Middle frontal gyrus (tissue), 1 donor: ENCODE measurements around the gene DDHD1.

Source experiments
- DNase-seq: peaks from one replicate; pipeline ENCODE4 v3.0.0-alpha.2; 2015; ENCODE audit warnings: low spot score; ENCODE audit errors: extremely low spot score

DDHD1 gene

DNA sequence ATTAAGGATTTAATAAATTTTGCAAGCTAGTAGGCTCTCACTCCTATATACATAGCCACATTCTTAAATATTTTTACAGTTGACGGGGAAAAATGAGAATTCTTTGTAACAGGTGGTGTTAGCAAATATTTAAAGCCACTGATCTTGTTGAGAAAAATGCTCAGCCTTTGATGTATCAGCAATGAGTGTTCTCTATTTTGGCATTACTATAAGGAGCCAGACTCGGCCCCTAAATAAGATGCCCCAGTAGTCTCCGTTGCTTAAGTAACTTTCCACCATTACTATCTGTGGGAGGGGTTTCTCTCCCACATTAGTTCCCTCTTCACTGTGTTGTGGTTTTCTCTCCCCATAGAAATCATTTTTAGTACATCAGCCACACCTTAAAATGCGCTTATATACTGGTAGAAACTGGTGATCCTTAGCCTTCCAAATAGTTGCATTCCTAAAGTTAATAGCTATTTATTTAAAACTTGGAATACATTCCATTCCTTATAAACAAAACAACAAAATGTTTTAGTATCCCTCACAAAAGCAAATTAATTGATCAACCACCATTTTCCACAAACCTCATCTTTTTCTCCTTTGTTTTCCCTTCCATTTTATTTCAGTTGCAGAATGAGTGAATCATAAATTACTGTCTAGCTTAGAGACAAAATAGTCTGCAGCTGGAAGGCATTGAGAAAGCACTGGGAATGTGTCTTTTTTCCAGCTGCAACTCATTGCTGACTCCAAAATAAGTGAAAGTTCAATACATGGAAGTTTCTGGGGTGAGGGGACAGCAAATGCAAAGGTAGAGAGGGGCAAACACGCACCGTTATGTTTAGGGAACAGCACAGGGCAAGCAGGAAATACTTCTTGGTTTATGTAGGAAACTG lies 117.5 kb downstream of the DDHD1 start:
- no peak for DNase-seq

DNA sequence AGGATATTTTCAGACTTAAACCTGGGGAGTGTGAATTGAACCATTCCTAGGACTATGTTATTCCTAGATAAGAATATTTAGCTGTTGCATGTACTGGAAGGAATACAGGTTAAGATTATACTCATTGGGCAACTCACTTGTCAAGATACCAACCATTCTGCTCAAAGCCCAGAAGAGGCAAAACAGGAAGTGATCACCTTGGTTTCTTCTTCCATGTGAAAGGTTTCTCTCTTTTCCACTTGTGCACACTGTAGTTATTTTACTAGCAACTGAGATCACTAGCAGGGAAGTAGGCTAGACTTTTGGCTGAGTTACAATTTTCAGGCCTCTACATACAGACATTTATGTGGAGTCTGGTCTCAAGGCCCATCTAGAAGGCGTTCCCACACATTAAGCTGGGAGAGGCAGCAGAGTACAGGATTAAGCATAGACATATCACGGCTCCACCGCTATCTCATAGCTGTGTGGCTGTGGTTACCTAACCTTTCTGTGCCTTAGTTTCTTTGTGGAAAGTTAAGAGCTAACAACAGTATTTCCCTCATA lies 118.4 kb downstream of the DDHD1 start:
- no peak for DNase-seq

DNA sequence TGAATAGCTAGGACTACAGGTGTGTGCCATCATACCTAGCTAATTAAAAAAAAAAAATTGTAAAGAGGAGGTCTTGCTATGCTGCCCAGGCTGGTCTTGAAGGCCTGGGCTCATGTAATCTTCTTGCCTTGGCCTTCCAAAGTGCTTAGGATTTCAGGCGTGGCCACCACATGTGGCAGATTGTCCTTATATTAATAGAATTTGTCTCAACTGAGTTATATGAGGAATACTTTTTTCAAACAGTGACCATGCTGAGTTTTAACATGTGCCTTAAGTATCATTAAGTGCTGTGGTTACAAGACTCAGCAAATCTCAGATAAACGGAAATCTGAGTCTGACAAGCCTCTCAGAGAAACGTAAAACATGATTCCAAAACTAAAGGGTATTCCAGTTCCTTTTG lies 119.1 kb downstream of the DDHD1 start:
- DNase-seq: no peak

DNA sequence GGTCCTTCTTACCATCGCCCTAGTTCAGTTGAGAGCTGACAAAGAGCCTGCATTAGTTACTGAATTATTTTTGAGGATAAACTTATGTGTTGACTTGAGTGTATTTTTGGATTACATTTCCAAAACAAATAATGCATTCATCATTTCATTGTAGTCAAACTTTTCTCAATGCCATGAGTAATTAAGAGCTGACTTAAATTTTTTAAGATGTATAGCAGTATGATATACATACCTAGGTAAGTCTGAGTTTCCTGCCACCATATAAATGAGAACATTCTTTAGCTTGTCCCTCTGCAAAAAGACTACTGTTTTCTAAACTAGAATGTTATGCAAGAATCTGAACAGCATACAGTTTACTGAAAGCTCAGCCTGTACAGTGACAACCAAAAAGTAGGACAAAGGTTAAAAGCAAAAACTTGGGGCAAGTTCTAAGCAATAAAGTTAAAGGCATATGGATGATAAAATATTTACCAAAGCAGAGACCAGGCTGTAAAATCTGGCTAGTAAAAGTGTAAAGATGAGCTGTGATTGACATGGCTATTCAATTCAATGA lies 120.2 kb downstream of the DDHD1 start:
- no peak for DNase-seq

DNA sequence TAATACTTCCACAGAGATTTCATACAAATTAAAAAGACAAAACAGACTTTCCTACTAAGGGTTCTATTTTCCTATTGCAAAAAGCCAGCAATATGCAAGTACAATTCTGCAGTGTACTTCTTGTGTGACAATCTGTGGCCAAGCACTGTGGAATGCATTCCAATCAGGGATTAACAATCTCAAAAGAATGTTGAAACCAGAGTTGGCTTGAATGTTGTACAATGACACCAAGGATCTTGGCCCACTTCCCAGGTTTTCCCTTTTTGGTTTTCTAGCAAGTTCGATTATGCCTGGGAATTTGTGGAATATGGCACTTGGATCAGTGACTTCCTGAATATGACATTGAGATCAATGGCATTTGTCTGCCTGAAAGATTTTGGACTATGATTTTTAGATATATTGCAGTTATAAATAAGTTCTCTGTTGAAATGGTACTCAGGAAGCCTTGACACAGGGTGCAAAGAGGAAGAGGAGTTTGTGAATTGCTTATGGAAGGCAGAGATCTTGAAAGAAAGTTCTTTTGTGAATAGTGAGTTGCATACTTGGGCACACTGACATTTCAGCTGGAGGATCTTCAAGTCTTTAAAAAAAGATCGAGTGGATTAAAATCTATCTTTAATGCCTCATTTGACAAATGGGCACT lies 120.8 kb downstream of the DDHD1 start:
- DNase-seq: no peak

DNA sequence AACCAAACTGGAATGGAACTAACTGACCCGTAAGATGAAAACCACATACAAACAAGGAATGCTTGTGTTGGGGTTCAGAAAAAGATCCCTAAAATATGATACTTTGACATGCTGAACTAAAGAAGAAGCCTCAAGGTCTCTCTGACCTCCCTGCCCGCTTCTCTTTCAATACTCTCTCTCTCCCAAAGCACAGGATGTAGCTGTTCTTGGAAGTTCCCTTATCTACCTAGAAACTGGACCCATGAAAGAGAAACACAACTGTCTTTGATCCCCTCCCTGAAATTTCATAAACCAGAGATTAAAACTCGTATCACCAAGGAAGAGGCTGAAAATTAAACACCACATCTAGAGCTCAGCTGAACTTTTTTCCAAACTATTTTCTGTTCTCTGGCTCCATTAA lies 125.6 kb downstream of the DDHD1 start:
- DNase-seq: no peak

DNA sequence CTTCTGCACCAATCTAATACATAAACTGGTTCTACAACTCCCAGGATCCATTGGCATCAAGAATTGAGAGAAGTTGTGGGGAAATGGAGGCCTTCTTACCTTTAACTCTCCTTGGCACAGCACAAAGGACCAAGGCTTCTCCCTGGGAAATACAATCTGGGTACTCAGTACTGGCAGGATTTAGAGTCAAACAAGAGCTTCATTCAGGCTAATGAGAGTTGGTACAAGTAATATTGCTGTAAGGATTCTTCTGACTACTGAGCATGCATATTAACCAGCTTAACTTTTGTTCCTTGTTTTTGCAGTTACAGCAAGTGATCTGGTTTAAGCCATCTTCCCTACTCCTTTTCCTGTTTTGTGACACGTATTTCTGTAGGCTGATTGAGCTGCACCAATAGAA lies 126.1 kb downstream of the DDHD1 start:
- DNase-seq: no peak

DNA sequence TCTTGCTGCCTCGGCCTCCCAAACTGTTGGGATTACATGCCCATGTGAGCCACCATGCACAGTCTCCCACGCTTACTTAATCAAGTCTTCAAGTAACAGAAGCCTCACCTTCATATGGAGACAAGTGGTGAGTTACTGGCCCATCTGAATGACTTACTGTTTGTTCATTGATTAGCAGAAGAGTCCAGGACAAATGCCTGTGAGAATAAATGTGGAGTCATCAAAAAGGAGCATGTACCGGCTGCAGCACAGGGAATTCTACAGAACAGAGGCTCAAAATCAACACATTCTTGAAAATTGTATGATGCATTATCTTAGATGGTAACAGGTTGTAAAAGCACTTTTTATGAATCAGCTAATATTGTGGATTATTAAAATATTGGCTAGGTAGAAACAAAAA lies 129.8 kb downstream of the DDHD1 start:
- no peak for DNase-seq

DNA sequence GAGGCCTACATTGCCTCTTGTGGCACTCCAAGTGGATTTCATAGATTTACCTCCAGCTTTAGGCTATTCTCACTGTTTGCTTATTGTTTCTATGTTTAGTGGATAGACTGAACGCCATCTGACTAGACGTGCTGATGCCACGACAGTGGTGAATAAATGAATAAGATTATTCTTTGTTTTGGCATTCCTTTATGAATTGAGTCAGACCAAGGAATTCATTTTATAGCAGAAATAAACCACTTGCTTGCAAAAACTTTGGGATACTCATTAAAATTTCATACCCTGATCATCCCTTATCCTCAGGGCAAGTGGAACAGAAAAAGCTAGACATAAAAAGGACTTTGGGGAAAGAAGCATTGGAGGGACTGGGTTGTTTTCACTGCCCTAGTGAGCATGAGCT lies 130.5 kb downstream of the DDHD1 start:
- DNase-seq: no peak

DNA sequence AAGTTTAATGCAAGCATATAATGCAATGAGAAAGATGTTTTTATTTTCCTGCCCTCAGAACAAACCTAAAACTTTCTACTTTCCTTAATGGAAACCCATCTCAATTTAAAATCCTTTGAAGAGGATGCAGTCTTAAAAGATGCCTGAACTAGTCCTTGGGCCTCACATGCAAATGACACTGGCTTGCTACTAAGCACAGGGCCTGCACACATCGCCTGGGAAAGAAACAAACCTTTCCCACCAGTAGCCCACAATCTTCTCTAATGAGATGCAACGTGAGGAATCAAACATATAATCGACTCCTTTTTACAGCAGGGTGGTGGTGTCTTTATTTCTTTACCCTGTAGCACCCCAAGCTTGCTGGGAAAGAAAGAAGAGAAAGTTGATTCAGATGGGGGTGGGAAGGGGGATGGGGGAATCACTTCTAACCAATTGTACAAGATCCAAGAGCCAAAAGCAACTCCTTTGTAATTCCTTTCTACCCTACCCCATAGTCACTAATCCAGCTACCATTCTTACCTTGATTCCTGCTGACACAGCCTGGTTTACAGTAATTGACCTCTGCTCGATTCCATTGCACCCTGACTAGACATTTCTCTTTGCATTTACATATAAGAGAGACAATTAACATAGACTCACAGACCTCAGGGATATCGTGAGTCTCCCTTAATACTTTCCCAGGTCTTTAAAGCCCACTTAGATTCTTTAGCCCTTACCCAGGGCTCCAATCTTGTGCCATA lies 132.8 kb downstream of the DDHD1 start:
- no peak for DNase-seq

DNA sequence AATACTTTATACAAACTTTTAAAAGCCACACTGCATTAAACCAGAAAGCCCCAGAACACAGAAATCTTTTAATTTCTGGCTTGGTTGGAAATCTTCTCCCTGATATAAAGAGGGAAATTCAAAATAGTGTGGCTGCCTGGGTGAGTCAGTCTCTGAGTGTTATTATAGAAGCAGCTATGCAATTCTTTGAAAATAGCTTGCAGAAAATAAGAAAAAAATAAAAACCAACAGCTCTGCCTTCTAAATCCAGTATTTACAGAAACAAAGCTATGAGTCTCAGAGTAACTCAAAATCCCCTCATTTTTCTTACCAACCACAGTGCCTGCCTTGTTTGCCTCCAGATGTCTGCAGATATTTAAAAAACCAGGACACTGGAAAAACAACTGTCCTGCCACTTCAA lies 133.7 kb downstream of the DDHD1 start:
- DNase-seq: no peak

DNA sequence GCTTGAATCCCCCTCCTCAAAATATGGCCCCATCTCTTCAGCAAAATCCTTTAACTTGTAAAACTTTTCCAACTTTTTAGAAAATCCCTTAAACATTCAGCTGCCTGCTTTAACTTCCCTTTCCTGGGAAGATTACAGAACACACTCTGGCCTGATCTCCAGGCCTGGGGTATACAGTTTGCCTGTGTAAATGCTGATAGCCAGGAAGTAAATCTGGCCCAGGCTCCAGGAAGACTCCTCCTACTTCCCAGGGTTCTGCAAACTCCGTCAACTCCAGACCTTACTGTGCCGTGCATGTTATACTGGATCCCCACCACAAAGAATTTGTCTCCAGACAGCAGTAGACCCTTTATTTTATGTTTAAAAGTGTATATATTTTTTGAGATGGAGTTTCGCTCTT lies 135.3 kb downstream of the DDHD1 start:
- no peak for DNase-seq

DNA sequence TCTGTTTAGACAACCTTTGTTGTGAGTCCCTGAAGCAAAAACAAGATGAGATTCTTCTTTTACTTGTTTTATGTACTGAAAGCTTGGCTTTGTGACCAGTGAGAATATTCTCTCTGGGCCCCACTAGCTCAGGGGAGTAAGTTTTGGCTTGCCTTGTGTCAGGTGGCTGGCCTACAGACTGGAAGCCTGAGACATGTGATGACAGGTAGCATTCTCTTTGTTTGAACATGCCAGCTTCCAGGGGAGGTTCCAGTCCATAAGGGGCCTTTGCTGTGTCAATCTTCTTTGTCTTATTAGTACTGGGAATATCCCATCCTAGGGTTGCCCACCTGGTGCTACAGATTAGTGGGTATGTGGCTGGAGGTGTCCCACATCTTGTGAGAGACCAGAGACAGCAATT lies 136.2 kb downstream of the DDHD1 start:
- no peak for DNase-seq

DNA sequence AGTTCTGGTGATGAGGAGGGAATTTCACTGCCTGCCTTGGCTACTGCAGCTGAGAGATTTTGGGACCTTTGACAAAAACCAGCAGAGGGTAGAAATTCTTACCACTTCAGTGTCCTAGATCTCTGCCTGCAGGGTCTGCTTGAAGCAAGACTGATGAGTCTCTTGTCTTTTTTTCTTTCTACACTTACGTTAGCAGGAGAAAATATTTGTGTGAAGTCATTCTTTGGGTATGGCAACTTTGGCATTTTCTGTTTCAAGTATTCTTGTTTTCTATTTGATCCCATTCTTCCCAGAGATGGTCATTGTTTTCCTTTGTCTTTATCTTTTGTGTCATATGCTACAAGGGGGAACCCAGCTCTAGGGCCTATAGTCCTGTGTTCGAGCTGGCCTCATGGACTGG lies 136.6 kb downstream of the DDHD1 start:
- no peak for DNase-seq

DNA sequence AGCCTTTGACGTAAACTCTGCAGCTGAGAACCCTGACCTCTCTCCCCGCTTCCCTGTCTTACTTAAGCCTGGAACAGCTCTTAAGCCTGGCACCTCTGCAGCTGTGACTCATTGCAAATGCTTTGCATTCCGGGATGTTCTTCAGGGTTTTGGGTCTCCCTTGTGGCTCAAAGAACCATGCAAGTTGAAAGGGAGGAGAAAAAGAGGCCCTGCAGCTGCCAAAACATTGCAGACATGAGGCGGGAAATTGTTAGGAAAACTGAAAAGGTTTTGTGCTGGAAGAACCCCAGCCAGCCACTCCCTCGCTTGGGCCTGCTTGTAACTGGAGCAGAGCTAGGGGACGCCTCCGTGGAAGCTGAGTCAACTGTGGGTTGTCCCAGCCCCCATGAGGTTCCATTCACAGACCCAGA lies 142.1 kb downstream of the DDHD1 start:
- no peak for DNase-seq

DNA sequence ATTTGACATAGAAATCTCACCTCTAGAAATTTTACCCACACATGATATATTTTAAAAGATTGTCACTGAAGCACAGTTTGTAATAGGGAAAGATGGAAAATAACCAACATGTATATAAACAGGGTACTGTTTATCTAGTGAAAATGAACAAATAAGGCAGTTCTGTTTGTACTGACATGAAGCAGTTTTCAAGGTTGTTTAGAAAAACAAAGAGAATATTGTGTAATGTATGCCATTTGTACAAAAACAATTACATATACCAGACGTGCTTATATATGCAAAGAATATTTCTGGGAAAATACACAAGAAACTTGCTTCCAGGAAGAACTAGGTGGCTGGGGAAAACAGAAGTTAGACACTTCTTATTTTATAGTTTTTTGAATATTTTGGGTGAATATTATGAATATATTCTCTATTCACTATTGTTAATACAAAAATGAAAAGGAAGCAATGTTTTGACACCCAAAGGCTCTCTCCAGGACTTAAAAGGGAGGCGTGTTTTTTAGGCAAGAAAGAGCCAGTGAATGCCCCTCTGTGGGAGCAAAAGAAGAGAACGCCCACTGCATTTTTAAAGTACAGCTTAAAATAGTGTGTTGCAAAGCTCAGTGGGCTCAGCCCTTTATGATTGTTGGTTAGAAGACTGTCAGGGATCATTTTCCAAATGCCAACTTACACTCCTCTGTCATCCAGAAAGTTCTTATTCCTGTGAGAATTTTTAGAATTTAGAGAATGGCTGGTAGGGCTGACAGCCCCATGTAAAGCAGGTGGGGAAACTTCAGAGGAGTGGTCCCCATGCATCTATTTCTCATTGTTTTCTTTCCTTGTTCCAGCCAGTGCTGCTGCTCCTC lies 142.7 kb downstream of the DDHD1 start:
- no peak for DNase-seq

DNA sequence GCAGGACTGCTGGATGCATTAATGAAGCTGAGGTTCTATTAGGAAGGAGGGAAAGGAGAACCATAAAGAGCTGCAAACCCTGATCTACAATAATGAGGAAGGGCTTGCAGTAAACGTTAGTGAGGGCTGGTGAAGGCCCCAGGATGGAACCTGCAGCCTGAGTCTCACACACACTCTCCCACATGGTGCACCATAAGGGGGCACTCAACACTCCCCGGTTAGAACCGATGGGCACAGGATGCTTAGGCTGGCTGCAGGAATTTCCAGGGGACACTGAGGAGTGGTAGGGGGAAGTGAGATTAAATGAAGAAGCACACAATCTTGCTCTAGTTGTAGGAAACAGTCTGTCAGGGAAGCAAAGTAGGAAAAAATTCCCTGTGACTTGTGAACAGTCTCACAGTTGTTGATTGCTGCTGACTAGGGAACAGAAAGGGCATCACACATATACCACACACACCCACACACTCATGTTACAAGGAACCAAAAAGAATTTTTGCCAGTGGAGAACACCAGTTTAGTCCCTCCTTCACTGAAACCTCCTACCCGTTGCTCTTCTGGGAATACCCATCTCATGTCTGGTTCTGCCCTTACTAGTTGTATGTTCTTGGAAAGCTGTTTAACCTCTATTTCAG lies 146.1 kb downstream of the DDHD1 start:
- DNase-seq: no peak

DNA sequence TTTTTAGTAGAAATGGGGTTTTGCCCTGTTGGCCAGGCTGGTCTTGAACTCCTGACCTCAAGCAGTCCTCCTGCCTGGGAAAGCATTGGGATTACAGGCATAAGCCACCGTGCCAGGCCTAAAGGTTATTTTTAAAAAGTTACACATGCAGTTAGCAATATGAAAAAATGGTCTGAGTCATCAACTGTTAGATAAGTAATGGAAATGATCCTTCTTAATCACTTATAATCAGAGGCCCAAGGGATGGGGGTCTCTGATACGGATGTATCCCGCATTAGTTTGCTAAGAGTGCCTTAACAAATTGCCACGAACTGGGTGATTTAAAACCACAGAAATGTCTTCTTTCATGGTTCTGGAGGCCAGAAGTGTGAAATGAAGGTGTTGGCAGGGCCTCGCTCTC lies 148.1 kb downstream of the DDHD1 start:
- no peak for DNase-seq

DNA sequence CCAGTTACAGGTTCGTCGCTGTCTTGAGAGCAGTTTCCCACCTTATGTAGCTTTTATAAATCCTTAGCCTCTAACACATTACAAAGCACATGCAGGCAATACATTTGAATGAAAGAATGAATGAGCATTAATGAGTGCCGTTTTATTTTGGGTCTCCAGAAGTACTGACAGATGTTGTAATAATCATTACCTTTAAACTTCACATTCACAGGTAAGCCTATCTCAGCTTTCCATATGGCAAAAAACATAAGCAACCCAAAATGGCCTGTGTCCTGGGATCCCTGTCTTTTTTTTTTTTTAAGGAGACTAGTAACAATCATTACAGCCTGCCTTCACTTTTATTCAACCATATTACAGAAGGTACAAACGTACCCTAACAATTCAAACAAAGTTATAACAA lies 149.3 kb downstream of the DDHD1 start:
- no peak for DNase-seq

DNA sequence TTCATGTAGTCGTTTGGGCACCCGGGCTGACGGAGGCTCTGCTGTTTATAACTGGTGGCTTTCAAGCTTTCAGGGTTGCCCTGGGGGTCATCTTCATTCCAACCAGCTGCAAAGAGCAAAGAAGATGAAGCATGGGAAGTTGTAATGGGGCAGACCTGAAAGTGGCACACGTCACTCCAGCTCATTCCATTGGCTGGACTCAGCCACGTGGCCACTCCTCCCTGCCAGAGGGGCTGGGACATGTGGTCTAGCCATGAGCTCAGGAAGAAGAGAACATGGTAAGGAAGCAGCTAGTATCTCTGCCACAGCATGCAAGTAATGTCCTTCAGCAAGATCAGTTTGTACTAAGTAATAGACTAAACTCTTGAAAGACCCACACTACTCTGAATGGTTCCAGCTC lies 150.5 kb downstream of the DDHD1 start:
- DNase-seq: no peak
